GM19463 (cell line): ENCODE data around the gene DLL3.
A peak's percentile ranks its signal among the peaks of the same experiment; 100 is the strongest.
"Not testable (repeated sequence)": the region's sequence is repeated elsewhere in the genome, so short reads cannot be mapped to it uniquely, and the experiment has no call there.

Experiments used
- ATAC-seq: cut with Tn5 transposase; IDR thresholded peaks from one replicate; pipeline ENCODE4 v1.9.1; 2021; ENCODE audit warnings: mild to moderate bottlenecking, moderate library complexity; ENCODE audit not compliant: unreplicated experiment

Gene DLL3, protein sequence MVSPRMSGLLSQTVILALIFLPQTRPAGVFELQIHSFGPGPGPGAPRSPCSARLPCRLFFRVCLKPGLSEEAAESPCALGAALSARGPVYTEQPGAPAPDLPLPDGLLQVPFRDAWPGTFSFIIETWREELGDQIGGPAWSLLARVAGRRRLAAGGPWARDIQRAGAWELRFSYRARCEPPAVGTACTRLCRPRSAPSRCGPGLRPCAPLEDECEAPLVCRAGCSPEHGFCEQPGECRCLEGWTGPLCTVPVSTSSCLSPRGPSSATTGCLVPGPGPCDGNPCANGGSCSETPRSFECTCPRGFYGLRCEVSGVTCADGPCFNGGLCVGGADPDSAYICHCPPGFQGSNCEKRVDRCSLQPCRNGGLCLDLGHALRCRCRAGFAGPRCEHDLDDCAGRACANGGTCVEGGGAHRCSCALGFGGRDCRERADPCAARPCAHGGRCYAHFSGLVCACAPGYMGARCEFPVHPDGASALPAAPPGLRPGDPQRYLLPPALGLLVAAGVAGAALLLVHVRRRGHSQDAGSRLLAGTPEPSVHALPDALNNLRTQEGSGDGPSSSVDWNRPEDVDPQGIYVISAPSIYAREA

DNA sequence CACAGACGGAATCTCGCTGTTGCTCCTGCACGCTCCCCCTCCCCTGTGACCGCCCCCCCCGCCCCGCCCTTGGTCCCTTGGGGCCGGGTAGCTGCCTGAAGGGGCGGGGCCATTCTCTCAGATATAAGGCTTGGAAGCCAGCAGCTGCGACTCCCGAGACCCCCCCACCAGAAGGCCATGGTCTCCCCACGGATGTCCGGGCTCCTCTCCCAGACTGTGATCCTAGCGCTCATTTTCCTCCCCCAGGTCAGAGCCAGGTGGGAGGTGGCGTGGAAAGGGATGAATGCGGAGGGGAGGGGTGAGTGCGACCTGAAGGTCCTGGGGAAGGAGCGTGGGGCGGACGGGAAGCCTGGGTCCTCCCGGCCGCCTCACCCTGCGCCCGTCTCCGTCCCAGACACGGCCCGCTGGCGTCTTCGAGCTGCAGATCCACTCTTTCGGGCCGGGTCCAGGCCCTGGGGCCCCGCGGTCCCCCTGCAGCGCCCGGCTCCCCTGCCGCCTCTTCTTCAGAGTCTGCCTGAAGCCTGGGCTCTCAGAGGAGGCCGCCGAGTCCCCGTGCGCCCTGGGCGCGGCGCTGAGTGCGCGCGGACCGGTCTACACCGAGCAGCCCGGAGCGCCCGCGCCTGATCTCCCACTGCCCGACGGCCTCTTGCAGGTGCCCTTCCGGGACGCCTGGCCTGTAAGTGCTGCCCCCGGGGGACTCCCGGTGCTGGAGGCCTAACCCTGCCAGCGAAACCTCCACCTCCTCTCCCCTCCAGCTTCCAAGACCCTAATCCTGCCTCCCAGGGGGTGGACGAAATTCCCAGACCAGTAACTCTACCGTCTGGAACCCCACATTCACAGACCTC is at the start of gene DLL3:
DLL3 (plus strand) TSS at position 150 of the 845 bp plus-strand sequence; CDS start at position 178, 28 bp downstream.
- no peak for ATAC-seq

DNA sequence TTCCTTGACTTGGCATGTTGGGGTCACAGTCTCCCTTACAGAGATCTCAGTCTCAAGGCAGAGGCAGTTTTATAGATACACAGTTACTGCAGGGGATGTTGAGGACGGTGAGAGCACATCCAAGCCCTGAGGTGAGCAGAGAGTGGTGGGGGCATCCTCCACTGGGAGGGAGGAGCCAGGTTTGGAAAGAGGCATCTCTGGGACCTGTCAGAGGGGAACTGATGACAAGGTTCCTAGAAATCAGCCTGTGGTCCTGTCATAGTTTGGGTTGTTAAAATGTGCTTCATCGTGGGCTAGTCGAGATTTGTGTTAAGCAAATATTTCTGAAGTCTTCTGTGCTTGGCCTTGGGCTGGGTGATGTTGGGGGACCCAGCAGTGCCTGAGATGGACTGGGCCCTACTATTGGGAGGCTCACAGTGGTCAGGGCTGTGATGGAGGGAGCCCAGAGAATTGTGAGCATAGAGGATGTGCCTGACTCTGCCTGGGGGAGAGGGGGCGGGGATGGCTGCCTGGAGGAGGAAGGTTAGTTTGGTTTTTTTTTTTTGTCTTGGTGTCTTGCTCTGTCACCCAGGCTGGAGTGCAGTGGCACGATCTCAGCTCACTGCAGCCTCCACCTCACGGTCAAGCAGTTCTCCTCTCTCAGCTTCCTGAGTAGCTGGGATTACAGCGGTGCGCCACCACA is 49.5 kb upstream of the DLL3 start:
- ATAC-seq = no peak

DNA sequence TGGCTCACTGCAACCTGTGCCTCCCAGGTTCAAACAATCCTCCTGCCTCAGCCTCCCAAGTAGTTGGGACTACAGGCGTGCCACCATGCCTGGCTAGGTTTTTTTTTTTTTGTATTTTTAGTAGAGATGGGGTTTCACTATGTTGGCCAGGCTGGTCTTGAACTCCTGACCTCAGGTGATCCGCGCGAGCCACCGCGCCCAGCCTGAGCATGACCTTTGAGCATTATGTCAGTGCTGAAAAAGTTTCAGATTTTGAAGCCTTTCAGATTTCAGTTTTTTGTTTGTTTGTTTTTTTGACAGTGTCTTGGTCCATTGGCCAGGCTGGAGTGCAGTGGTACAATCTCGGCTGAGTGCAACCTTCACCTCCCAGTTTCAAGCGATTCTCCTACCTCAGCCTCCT is 47.5 kb upstream of the DLL3 start:
- not testable (repeated sequence) for ATAC-seq

DNA sequence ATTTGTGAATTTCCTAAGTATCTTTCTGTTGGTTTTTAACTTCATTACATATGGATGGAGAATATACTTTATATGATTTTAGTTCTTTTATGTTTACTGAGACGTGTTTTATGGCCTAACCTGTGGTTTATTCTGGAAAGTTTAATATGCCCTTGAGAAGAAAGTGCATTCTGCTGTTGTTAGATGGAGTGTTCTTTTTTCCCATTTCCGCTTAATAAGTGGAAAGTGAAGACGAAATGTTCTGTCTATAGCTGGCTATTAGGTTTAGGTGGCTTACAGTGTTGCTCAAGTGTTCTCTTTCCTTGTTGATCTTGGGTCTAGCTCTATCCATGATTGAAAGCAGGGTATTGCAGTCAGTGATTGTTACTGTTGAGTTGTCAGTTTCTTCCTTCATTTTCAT is 35.3 kb upstream of the DLL3 start:
- no peak for ATAC-seq

DNA sequence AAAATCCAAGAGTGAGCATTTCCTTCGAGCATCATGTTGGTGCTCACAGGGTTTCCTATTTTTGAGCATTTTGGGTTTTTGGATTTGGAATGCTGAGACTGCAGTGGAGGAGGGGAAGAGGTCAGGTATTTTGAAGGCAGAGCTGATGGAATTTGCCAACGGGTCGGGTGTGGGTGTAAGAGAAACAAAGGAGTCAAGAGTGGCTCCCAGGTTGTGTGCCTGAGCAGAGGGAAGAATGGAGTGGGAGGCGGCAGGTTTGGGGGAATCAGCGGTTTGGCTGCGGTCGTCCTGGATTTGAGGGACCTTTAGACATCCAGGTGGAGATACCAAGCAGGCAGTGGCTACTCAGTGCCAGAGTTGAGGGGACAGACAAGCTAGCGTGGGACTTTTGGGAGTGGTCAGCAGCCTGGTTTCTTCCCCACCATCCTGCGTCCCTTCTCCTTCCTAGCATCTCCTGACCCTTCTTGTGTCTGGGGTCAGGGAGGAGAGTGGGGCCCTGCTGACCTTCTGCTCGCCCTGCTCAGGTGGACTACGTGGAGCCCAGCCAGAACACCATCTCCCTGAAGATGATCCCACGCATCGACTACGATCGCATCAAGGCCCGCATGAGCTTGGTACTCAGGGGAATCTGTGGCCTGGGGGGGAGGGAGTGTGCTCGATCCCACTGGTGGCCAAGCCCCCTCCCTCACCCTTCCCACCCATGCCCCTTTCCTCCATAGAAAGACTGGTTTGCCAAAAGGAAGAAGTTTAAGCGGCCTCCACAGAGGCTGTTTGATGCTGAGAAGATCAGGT is 32.6 kb upstream of the DLL3 start:
- no peak for ATAC-seq

DNA sequence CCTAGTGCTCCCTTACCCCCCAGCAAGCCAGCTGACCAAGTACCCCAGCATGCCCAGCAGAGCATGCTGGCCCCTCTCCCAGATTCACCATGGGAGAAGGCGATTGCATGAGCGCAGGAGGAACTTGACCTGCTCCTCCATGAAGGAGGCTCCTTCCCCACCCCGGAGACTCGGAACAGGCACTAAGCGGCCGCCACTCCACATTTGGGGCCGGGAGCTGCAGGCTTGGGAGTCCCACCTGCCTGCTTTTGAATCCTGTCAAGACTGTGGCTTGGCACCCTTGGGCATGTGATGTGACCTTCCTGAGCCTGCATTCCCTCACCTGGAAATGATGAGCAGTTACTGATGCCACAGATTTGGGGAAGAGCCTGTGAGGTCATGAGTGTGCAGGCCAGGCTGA is 30.8 kb upstream of the DLL3 start:
- no peak for ATAC-seq

DNA sequence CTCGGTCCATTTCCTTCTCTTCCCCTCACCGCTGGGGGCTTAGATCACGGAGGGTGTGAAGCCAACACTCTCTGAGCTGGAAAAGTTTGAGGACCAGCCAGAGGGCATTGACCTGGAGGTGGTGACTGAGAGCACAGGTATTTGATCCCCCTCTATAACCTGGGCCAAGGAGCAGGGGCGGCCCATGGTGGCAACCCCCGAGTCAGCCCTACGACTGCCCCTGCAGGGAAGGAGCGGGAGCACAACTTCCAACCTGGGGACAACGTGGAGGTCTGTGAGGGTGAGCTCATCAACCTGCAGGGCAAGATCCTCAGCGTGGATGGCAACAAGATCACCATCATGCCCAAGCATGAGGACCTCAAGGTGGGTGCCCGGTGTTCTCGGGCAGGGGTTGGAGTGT is 29.7 kb upstream of the DLL3 start:
- no peak for ATAC-seq

DNA sequence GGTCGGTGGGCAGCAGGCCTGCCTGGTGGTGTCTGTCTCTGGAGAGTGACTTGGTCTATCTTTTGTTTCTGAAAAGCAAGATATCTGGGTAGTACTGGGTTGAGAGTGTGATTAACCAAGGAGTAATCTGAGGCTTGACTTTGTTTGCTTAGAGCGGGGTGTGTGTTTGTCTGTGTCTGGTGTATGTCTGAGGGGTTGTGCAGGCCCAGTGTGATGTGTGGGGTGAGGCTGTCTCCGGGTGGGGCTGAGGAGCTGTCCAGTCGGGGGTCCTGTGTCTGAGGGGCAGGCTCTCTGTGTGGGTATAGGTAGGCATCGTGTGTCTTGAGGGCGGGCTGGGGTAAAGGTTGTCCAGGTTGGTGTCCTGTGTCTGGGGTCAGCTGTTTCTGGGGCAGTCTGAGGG is 29.2 kb upstream of the DLL3 start:
- ATAC-seq = no peak

DNA sequence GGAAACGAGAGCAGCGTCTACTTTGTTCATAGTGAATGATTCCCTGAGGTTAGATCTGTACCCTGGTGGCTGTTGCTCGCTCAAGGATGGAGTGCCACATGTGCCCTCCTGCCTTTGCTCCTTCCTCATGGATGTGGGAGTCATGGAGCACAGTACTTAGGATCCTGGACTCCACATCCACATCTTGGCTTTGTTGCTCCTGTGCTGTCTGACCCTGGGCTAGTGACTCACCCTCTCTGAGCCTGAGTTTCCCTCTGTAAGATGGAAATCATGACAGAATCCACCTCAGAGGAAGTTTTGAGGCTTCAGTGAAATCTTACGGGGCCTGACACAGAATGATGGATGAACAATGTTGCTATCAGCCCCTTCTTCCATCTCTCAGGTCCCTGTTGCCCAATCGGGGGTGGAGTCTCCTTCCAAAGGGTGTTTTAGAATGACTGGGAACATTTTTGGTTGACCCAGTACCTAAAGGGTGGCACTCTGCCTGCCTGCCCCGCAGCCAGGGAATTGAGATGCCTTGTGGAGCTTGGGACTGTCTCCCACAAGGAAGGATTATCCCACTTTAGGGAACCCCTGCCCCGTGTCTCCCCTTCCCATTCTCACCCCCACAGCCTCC is 27.9 kb upstream of the DLL3 start:
- no peak for ATAC-seq

DNA sequence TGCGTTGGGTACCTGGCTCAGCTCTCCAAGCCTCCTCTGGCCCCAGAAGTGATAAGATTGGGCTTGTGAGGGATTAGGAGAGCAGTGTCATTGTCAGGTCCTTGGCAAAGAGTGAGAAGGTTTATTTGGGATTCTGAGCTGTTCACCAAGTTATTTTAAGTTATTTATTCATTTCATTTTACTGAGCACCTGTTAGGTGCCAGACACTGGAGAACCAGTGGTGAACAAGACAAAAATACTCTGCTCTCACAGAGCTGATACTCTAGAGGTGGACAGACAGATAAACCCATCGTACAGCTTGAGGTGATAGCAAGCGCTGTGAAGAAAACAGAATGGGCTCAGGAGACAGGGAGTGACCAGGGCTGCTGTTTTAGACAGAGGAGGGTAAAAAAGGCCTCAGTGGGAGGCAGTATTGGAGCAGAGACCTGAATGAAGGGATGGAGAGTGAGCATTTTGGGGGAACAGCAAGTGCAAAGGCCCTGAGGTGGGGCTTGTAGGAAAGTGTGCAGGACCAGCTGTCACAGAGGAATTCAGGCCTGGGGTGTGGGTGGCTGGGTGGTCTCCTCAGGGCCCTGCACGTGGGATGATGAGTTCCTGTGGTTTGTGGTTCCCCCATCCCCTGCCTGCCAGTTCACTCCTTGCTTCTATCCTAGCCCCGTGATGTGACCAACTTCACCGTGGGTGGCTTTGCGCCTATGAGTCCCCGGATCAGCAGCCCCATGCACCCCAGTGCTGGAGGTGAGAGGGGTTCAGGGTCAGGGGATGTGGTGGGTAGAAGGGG is 26.8 kb upstream of the DLL3 start:
- ATAC-seq = no peak

DNA sequence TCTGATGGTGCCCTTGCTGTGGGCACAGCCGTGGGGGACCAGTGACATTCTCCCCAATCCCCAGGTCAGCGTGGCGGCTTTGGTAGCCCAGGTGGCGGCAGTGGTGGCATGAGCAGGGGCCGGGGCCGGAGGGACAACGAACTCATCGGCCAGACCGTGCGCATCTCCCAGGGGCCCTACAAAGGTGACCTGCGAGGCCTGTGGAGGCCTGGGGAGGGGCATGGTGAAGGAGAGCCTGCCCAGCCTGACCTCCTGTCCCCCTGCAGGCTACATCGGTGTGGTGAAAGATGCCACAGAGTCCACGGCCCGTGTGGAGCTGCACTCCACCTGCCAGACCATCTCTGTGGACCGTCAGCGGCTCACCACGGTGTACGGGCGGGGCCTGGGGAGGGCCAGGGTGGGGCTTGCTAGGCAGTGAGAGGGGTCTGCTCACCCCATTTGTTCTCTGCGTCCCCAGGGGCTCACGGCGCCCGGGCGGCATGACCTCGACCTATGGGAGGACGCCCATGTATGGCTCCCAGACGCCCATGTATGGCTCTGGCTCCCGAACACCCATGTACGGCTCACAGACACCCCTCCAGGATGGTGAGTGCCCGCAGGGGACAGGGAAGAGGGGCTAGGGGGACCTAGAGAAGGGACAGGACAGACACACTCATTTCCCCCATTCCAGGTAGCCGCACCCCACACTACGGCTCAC is 25.9 kb upstream of the DLL3 start:
- no peak for ATAC-seq

DNA sequence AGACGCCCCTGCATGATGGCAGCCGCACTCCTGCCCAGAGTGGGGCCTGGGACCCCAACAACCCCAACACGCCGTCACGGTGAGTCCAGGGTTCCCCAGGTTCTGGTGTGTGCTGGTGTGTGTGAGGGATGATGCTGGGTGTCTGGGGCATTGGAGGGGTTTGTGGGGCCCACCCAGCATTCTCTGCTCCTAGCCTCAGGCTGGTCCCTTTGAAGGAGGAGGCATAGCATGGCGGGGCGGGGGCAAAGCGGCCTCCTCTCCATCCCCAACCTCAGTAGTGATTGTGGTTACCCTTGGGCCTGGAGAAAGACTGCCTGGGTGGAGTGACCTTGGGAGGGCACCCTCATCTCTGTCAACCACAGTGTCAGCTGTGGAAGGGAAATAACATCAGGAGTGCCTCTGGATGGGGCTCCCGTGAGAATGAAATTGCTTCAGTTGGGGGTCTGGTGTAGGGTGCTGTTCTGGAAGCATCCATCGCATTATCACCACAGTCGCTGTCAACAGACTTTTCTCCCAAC is 25.2 kb upstream of the DLL3 start:
- no peak for ATAC-seq

DNA sequence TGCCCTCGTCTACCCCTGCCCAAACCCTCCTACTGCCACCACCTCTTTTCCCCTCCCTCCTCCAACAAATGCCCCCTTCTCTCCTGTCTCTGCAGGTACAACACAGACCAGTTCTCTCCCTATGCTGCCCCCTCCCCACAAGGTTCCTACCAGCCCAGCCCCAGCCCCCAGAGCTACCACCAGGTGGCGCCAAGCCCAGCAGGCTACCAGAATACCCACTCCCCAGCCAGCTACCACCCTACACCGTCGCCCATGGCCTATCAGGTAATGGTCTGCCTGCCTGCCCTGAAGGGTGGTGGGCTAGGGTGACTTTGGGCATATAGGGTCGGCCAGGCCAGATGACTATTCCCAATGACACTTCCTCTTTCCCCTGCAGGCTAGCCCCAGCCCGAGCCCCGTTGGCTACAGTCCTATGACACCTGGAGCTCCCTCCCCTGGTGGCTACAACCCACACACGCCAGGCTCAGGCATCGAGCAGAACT is 24.6 kb upstream of the DLL3 start:
- ATAC-seq = no peak

DNA sequence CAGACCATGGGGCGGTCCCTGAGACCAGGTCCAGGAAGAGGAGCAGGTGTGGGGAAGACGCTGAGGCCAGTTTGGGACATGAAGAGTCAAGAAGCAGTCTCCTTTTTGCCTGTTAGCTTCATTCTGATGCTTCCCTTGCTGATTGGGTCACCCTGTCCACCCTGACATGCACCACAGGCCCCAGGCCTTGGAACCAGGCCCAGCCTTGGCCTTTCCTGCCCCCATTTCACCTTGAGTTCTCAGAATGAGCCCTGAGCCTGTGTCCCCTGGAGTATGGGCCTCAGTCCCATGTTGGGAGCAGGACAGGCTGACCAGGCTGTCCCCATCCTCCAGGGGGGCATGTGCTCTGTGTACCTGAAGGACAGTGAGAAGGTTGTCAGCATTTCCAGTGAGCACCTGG is 23.0 kb upstream of the DLL3 start:
- no peak for ATAC-seq

DNA sequence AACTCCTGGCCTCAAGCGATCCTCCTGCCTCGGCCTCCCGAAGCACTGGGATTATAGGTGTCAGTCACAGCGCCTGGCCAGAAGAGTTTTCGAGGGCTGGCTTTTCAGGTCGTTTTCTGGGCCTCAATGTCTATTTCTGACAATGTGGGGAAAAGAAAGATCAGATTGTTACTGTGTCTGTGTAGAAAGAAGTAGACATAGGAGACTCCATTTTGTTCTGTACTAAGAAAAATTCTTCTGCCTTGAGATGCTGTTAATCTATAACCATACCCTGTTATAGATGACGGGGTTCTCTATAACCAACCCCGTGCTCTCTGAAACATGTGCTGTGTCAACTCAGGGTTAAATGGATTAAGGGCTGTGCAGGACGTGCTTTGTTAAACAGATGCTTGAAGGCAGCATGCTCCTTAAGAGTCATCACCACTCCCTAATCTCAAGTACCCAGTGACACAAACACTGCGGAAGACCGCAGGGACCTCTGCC is 19.4 kb upstream of the DLL3 start:
- not testable (repeated sequence) for ATAC-seq

DNA sequence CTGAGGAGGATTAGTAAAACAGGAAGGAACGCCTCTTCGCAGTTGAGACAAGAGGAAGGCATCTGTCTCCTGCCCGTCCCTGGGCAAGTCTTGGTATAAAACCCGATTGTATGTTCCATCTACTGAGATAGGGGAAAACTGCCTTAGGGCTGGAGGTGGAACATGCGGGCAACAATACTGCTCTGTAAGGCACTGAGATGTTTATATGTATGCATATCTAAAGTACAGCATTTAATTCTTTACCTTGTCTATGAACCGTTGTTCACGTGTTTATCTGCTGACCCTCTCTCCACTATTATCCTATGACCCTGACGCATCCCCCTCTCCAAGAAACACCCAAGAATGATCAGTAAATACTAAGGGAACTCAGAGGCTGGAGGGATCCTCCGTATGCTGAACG is 18.8 kb upstream of the DLL3 start:
- no peak for ATAC-seq

DNA sequence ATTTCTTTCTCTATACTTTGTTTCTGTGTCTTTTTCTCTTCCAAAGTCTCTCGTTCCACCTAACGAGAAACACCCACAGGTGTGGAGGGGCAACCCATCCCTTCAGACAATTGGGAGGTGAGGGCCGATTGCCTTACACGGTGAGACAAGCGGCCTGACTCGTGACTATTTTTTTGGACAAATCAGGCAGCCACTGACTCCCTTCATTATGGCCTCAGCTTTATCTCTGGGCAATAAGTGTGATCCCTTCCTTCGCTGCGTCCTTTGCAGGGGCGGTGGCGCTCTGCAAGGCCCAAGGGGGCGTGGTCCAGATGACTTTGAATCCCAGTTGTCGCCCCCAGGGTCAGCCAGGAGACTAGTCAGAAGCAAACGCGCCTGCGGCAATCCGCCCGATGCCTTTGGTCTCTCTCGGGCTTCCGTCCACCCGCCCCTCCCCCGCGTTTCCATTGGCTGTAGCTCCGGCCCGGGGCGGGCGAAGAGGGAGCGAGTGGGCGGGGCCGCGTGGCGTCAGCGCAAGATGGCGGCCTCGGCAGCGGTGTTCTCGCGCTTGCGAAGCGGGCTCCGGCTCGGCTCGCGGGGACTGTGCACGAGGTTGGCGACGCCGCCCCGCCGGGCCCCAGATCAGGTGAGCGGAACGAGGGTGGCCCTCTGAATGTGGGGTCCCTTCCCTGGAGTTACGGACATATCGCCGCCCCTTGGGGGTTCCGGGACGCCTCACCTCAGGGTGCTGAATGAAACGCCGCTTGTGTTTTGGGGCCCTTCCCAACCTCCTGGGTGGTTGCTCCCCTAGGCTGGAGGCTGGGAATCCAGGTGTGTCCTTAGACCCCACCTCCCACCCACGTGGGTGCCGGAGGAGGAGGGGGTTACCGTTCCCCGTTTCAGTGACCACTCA is 18.2 kb upstream of the DLL3 start, which contains the start of gene TIMM50:
TIMM50 (plus strand) TSS at position 502 of the 892 bp plus-strand sequence; CDS start at position 518, 16 bp downstream.
- peak; percentile 96 for ATAC-seq
